Activated CD4-positive, CD25-positive, alpha-beta regulatory T cell (primary cell): ENCODE measurements around the gene ATP6V0C.
"Not testable (repeated sequence)": the region's sequence is repeated elsewhere in the genome, so short reads cannot be mapped to it uniquely, and the experiment has no call there.

ENCODE experiments used
- DNase-seq, 4 experiments: peaks; one replicate each; lab custom pipeline; 2025; lab: John Stamatoyannopoulos, UW

ATP6V0C gene

DNA sequence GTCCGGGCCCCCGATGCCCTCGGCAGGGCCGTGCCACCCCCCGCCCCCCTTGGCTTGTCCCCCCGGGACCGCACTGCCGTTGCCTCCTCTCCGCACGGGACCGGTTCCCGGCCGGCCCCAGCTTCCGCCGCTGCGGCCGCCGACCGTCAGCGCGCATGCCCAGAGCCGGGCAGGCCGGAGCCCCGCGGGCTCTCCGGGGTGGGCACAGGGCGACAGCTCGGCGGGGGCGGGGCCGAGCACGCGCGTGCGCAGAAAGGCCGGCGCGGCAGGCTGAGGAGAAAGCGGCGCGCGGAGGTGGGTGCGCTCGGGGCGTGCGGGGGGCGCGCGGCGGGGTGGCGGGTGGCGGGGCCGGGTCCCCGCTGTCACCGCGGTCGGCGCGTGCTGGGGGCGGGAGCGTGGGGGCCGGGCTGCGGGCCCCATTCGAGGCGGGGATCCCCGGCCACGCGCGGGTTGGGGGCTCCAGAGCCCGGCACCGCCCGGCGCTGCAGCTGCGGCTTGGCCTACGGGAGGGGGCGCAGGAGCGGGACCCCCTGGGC, 38.8 kb upstream of the ATP6V0C start, which contains the start of gene TBC1D24:
TSS of gene TBC1D24 (plus strand) at position 251 of the 536 bp plus-strand sequence. CDS start 21,022 bp downstream, outside the sequence.
- DNase-seq: peak; percentile 54 to 77 (median 58)

DNA sequence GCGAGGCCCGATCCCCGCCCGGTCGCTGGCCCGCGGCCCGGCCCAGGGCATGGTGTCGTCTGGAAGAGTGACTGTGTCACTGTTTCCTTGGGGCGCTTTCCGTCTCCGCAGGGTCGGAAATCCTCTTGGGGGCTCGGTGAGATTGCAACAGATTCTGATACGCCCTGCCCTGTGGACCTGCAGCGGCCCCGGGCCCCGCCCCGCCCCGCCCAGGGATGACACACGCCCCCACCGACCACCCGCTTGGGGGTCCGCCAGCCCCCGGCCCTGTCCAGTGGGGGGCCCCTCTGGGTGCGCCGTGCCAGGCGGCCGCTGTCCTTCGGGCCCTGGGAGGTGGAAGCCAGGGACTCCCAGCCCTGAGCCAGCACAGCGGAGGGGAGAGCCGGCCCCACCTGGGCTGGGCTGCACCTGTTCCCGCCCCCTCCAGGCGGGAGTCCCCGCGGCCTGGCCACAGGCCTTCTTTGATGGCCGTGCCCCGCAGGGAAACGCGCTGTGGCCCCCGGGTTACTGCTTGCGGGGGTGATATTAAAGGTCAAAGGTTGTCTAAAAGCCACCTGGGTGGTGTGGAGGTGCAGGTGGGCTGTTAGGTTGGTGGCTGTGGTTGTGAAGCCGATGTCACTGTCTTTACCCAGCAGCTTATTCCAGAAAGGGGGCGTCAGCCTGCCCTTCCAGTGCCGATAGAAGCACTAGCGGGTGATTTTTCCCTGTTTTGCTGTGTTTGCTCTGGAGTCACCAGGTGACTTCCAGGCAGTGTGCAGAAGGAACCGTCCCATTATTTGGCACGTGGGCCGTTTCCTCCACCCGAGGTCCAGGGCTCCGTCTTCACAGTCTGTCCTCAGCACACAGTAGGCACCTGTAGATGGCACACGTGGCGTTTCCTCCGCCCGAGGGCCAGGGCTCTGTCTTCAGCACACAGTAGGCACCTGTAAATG, 38.1 kb upstream of the ATP6V0C start:
- no peak for DNase-seq

DNA sequence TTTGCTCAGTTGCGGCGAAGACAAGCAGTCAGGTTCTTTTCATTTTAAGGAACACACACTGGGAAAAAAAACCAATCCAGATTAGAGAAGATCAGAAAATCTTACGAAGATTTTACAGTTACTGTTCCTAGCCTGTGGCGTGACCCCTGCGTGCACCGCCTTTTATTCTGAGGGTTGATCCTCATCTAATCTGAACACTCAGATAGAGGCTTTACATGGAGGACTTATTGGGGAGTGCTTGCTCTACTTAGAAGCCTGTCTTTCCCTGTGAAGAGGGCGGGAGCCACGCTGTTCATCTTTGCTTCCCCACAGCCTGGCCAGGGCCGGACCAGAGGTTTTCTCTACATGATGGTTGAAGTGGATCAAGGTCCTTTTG, 37.4 kb upstream of the ATP6V0C start:
- no peak for DNase-seq

DNA sequence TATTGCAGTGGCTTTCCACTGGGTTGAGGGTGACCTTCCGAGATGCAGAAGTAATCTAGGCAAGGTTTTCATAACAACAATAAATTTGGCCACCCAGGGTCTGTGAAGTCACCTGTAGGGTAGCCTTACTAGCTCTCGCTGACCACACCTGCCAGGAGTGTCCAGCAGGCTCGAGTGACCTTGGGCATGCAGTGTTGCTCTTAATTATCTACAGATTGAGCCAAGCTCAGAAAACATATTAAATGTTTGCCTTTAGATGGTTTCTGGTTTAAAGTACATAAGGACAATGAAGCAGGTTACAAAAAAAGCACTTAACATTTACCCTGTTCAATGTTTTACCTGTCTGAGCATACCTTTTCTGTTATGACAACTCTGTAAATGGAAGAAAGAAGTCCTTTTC, 37.0 kb upstream of the ATP6V0C start:
- no peak for DNase-seq

DNA sequence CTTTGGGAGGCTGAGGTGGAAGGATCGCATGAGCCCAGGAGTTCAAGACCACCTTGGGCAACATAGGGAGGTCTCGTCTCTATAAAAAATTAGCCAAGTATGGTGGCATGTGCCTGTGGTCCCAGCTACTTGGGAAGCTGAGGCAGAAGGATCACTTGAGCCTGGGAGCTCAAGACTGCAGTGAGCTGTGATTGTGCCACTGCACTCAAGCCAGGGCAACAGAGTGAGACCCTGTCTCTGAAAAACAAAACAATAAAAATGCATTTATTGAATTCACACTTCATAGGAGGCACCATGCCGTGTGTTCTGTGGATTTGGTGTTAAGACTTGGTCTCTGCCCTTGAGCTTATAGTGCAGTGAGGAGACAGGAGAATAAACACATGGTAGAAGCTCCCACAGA, 36.4 kb upstream of the ATP6V0C start:
- no peak for DNase-seq

DNA sequence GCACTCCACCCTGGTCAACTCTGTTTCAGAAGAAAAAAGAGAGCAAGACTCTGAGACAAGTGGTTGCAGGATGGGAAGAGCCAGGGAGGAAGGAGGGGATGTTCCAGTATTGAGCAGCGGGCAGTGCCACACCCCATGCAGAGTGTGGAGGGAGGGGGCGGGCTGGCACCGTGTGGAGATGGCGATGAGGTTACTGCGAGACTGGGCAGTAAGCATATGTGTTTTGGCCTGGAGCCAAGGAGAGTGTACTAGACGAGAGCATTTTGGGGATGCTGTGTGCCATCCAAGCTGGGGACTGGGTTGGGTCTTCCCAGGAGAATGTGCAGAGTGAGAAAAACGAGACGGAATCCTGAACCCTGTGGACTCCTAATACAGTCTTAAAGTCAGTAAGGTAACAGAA, 35.5 kb upstream of the ATP6V0C start:
- no peak for DNase-seq

DNA sequence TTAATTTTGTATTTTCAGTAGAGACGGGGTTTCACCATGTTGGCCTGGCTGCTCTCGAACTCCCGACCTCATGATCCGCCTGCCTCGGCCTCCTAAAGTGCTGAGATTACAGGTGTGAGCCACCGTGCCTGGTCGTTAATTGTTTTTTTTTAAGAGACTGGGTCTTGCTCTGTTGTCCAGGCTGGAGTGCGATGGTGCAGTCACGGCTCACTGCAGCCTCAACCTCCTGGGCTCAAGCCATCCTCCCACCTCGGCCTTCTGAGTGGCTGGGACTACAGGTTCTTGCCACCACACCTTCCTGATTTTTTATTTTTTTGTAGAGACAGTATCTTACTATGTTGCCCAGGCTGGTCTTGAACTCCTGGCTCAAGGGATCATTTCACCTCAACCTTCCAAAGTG, 33.8 kb upstream of the ATP6V0C start:
- DNase-seq: not testable (repeated sequence)

DNA sequence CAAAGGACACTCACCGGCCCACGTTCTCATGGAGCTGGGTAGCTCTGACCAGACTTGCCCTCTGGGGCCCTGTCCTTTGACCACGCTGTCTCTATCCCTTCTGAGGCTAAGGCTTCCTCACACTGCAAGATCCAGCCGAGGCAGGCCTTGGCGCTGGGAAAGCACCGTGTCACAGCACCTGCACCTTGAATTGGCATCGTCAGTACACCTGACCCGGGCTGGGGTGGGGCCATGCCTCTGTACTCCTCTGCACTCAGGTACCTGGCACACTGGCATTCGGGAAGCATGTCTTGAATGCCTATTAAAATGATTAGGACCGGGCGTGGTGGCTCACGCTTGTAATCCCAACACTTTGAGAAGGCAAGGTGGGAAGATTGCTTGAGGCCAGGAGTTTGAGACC, 32.8 kb upstream of the ATP6V0C start:
- DNase-seq: no peak

DNA sequence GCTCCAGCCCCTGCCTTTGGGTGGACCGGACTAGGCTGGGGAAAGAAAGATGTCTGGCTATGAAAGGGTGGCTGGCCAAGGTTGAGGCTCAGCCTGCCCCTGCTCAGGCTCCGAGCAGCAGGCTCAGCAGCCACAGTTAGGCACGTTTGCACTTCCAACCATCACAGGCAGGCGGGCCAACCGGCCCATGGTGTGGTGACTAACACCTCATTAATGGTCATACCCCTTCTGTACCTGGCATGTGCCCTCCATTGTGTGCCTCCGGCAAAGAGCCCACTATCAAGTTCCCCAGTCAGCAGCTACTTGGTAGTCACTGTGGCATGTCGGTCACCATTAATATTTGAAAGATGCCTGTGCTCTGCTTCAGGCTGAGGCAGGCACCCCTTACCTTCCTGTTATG, 32.1 kb upstream of the ATP6V0C start:
- no peak for DNase-seq

DNA sequence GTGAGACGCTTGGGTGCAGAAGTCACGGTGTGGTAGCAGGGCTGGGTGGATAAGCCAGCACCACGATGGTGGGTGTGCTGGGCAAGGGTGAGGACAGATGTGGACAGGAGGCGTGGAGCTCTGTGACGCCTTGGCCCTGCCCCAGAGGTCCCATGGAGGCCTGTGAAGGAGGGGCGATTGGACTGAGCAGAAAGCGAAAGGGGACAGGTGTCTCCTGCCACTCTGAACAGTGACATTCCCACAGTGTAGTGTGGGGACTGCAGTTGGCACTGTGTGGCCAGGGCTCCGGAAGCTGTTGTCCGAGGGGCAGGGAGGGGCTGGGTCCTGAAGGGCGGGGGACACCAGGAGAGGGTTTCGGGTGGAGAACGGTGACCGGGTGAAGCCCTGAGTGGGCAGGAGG, 31.5 kb upstream of the ATP6V0C start:
- no peak for DNase-seq

DNA sequence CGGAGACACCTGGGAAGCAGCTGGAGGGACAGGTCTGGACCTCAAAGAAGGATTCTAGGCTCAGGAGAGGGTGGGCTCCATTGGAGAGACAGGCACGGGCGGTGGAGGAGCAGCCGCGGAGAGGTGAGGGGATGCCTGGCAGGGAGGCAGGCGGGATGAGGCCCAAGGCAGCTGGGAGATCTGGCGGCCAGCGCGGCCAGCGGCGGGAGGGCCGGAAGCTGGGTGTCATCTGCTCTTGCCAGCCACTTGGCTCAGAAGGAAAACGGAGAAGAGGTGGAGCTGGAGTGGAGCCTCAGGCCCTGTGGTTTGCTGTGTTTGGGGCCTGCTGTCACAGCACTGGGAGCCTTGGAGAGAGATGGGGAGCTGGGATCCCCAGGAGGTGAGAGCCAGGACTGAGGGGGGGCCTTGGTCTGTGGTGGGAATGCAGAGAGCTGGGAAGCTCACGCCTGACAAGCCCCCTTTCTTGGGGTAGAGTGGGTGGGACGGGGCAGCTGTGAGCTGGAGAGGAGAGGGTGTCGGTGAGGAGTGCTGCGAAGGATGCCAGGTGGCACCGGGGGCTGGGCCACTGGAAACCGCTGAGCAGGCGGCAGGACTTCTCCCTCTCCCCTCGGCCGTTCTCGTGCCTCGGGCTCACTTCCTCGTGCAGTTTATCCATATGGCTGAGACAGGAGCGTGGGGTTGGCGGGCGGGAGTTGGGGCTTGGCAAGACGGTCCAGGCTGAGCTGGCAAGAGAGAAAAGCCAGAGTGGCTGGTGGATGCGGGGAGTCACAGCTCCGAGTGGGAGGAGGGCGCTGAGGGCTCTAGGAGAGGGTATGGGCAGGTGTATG, 30.8 kb upstream of the ATP6V0C start:
- DNase-seq: no peak

DNA sequence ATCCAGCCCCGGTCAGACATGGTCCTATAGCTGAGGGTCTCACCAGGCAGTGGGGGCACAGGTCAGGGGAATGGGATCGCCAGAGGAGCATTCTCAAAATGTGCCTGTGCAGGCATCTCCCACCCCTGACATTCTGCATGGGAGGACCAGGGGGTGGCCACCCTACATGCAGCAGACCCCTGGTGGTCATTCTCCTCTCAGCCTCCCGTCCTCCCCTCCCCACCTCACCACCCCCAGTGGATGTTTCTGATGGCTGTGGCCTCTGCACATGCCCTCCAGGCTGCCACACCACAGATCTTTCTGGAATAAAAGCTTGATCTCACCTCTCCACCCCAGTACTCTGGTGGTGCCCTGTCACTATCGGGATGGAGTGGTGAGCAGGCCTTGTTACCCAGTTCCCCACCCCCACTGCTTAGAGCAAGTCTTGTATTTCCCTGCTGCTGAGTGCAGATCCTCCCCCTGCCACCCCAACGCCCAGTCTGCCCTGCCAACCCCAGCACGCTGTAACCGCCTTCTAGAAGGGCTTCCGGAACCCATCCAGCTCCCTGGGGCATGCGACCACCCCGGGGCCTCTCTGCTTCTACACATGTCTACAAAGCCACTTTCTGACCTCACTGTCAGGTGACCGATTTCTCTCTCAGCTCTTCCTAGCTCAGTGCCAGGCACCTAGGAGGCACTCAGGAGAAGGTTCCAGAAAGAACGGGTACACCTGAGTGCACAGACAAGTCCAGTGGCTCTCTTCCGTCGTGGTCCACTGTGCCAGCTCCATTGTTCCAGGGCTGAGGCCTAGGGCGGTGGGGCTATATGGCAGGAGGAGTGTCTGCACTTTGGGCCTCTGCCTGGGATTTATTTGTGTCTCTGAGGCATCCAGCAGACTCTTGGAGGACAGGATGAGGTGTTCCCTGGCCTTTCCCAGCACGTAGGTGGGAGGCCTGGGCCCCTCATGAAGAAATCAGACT, 29.5 kb upstream of the ATP6V0C start:
- DNase-seq: no peak

DNA sequence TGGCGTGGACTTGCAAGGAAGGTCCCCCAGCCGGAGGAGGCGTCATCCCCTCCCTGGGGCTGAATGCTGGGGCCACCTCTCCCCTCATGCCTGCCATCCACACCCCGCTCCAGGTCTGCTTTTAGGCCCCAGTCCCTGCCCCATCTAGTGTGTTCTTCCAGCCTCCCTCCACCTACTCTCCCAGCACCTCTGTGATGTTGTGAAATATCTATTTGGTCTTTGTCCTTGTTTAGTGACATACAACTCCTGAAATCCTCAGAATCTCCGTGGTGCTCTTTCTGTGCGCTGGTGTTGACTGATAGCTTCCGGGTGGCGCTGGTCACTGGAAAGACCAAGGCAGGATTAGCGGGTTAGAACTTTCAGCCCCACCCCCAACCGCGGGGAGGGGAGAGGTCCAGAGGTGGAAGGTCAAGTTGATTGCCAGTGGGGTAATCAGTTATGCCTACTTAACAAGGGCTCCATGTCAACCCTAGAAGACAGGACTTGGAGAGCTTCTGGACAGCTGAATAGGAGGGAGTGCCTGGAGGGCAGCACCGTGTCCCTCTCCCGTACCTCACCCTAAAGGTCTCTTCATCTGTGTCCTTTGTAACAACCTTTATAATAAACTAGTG, 28.7 kb upstream of the ATP6V0C start:
- no peak for DNase-seq

DNA sequence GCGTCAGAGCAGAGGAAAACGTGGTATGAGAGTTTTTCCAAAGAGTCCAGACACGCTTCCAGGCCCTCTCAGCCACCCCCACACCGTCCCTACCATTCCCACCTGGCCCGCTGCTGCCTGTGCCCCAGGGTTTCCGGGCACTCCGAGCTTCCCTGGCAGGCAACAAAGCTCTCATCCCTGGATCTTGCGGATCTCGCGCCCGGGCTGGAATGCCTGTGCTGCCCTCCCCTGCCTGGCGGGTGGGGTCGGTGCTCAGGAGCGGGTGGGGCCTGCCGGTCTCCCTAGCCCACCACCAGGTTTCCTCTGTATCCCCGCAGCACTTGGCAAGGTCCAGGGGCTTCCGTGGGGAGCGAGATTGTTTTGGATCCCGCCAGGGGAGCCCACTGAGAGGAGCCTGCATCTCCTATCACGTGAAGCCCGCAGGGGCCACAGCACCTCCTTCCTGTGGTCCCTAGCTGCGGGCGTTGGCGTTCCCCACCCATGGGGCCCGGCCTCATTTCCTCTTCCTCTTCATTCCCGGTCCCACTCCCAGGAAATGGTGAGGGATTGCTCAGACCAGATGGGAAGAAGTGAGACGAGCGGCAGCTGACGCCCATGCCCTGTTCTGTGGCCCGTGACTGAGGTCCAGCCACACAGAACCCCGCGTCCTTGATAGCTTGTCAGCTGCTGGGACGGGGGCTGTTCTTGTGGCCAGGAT, 27.8 kb upstream of the ATP6V0C start:
- DNase-seq: no peak

DNA sequence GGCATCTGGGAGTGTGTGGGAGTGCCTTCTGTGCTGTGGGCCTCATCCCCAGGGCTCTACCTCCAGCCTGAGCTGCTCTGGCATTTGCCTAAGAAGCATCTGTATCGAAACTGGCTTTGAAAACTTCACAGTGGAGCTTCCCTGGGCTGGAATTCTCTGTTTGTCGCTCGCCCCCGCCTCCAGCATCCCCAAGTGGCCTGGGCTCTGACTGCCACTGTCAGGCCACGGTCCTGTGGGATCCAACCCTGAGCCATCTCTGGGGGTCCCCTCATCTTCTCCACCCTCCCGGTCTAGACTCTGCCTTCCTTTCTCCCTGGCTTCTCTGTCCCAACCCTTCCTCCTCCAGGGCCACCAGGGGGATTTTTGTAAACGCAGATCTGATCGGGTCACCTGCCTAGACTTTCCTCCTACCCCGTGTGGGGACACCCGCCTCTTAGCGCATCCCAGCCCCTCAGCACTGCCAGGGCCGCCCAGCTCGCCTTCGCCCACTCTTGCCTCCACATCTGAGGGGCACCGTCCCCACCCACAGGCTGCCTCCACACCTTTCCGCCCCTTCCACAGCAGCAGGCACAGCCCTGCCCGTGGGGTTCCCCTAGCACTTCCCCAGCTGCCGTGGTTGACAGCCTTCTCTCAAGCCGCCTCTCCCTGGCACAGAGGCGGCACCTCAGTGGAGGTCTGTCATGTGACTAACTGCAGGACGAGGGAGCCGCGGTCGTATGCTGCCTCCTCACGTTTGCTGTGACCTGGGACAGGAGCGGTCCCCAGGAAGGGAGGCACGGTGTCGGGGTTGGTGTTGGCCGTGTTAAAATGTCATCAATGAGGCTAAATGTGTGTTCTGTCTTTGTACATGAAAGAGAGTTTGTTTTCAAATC, 26.9 kb upstream of the ATP6V0C start:
- peak; percentile 29 to 67 (median 50) for DNase-seq

DNA sequence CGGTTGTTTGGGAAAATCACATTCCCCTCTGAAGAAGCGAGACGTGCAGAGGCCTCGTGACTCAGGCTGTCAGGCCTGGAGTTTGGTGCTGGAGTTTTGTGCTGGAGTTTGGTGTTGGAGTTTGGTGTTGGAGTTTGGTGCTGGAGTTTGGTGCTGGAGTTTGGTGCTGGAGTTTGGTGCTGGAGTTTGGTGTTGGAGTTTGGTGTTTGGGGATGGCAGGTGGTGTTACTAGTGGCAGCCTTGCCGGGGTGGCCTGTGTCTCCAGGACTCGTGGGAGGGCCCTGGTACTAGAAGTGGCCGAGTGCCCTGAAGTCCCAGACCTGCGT, 26.3 kb upstream of the ATP6V0C start:
- DNase-seq: no peak

DNA sequence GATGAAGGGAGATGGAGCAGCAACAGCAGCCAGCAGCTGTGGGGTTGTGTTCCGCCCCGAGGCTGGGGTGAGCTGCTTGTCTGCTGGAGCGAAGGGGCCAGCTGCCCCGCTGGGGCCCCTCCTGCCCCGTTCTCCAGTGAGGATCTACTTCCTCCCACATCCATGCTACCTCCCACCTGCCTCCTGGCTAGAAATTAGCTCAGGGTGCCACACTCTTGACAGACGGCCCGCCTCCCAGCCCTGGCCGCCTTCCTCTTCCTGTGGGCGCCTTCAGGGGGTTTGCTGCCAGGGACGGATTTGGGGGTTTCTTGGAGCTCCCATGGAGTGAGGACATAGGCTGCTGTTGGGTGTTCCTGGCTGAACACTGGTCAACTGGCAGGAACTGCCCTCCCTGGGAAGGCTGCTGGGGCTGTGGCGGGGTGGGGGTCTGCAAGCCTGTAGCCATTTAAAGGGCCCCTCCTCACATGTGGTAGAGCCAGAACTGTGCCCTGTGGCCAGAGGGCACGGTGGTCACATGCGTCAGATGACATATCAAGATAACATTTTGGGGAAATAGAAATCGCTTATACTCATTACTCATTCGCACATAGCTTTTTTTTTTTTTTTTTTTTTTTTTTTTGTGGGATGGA, 25.7 kb upstream of the ATP6V0C start:
- DNase-seq: no peak

DNA sequence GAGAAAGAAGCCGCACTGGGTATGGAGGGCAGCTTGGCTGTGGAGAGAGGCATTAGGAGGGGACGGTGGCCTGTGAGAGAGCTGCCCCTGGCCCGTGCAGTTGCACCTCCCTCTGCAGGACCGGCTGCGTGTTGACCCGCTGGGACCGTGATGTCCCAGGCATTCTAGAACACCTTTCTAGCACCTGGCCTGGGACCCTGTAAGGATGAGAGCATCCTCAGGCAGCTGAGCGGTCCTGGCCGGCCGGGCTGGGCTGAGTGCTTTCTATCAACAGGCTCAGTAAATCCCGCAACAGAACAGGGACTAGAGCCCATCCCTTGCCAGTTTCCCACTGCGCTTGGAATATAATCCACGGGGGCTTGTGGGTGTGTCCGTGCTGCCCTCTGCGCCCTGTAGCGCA, 24.2 kb upstream of the ATP6V0C start:
- no peak for DNase-seq
